Mesendoderm (in vitro differentiated cells): Measurements from ENCODE around the gene CAMKMT. TPM values are rescaled to one million over a fixed set of nuclear protein-coding genes. Genes with fewer than 3 reads are reported as not detected.

Experiments
- DNase-seq: peaks from one replicate; pipeline ENCODE4 v3.0.0; 2013
- H2AK5ac ChIP-seq: 2 replicates; pipeline ENCODE4 v1.6.1; 2013; ENCODE audit warnings: low read length, inconsistent platforms
- H2BK120ac ChIP-seq: 2 replicates; pipeline ENCODE4 v1.6.1; 2013; ENCODE audit warnings: low read depth, mild to moderate bottlenecking, low read length, moderate library complexity, mixed read lengths
- H2BK15ac ChIP-seq: replicated peaks from 2 replicates; pipeline ENCODE4 v1.6.1; 2013; ENCODE audit warnings: low read depth, mild to moderate bottlenecking, moderate library complexity
- H2BK5ac ChIP-seq: 2 replicates; pipeline ENCODE4 v1.6.1; 2013; ENCODE audit warnings: low read length, inconsistent platforms
- H3K18ac ChIP-seq: 2 replicates; pipeline ENCODE4 v1.6.1; 2013; ENCODE audit warnings: mild to moderate bottlenecking, low read length, mixed read lengths
- H3K23ac ChIP-seq: one replicate; pipeline ENCODE4 v1.6.1; 2013; ENCODE audit warnings: low read length
- H3K27ac ChIP-seq: 2 replicates; pipeline ENCODE4 v1.5.1; 2013; ENCODE audit warnings: low read depth, mild to moderate bottlenecking, inconsistent platforms, low read length, moderate library complexity
- H3K27me3 ChIP-seq: 2 replicates; pipeline ENCODE4 v1.6.1; 2013; ENCODE audit warnings: low read length, control low read depth, mild to moderate bottlenecking, inconsistent platforms; ENCODE audit not compliant: insufficient read depth, poor library complexity
- H3K36me3 ChIP-seq: 2 replicates; pipeline ENCODE4 v1.6.1; 2013; ENCODE audit warnings: low read length, inconsistent platforms; ENCODE audit not compliant: control insufficient read depth, insufficient read depth
- H3K4ac ChIP-seq: one replicate; pipeline ENCODE4 v1.6.1; 2013; ENCODE audit warnings: low read depth, mild to moderate bottlenecking, low read length, moderate library complexity
- H3K4me1 ChIP-seq: 2 replicates; pipeline ENCODE4 v1.6.1; 2013; ENCODE audit warnings: low read depth, low read length, inconsistent platforms; ENCODE audit not compliant: control insufficient read depth
- H3K4me2 ChIP-seq: 2 replicates; pipeline ENCODE4 v1.6.1; 2013; ENCODE audit warnings: low read length
- H3K4me3 ChIP-seq: 2 replicates; pipeline ENCODE4 v1.5.1; 2013; ENCODE audit warnings: mild to moderate bottlenecking, low read length
- H3K56ac ChIP-seq: one replicate; pipeline ENCODE4 v1.6.1; 2013; ENCODE audit warnings: low read length
- H3K79me1 ChIP-seq: 2 replicates; pipeline ENCODE4 v1.6.1; 2013; ENCODE audit warnings: low read length, inconsistent platforms
- H3K79me2 ChIP-seq: 2 replicates; pipeline ENCODE4 v1.6.1; 2013; ENCODE audit warnings: mild to moderate bottlenecking, low read length; ENCODE audit not compliant: control insufficient read depth, insufficient read depth
- H3K9ac ChIP-seq: 2 replicates; pipeline ENCODE4 v1.6.1; 2013; ENCODE audit warnings: low read length, inconsistent platforms
- H4K5ac ChIP-seq: one replicate; pipeline ENCODE4 v1.6.1; 2013; ENCODE audit warnings: low read length
- H4K8ac ChIP-seq: one replicate; pipeline ENCODE4 v1.6.1; 2013; ENCODE audit warnings: low read depth, mild to moderate bottlenecking, control low read depth, low read length, moderate library complexity
- WGBS: extraction: QIAGEN DNeasy Blood & Tissue Kit; methylation state at CpG from one replicate; pipeline ENCODE4 v1.1.7; 2013; ENCODE audit warnings: low lambda C conversion rate, missing lambda C conversion rate; ENCODE audit not compliant: insufficient coverage; ENCODE audit errors: extremely low coverage; 5-methylcytosine and 5-hydroxymethylcytosine counted together
- polyA plus RNA-seq, 2 experiments: library from polyadenylated mRNA; stranded (reverse); fragments of 200-250 nt; gene quantifications; one replicate each; pipeline ENCODE4 v1.2.3, GENCODE V29; 2013

The CAMKMT gene
- 14.4 TPM for polyA plus RNA-seq (2013, experiment 1 of 2)
- polyA plus RNA-seq (2013, experiment 2 of 2), result 14.3 TPM

GRCh38 chr2:44361330-44362206 lies at the start of gene CAMKMT, which contains the start of gene PREPL:
TSS of gene CAMKMT (plus strand) at chr2:44361947.
TSS of gene PREPL (minus strand) at chr2:44361494. CDS start at chr2:44346342, 15,152 bp downstream.
- WGBS, result no CpG with 5 or more reads among the region's 57 CpGs
- Histone ChIP-seq H2BK15ac (no peak within 1 kb of the TSS), H3K27ac (peak within 1 kb of the TSS; percentile 30), H2AK5ac (no peak within 1 kb of the TSS), H3K18ac (peak within 1 kb of the TSS; percentile 55), H3K23ac (peak within 1 kb of the TSS; percentile 54), H3K27me3 (no peaks in the 10 kb centered on the region), H2BK120ac (no peak within 1 kb of the TSS), H3K4me2 (peak within 1 kb of the TSS; percentile 94), H4K5ac (no peak within 1 kb of the TSS), H3K4me3 (peak within 1 kb of the TSS; percentile 92), H3K9ac (peak within 1 kb of the TSS; percentile 86), H3K4ac (no peak within 1 kb of the TSS), H3K79me1 (peaks cover 8% of the 10 kb centered on the region), H3K4me1 (peaks cover 2% of the 10 kb centered on the region), H3K36me3 (no peaks in the 10 kb centered on the region), H4K8ac (no peak within 1 kb of the TSS), H3K79me2 (peaks cover 4% of the 10 kb centered on the region), H3K56ac (peak within 1 kb of the TSS; percentile 92), H2BK5ac (peak within 1 kb of the TSS; percentile 87)
- peak; percentile 99 for DNase-seq

GRCh38 chr2:44314362-44314761 lies 47.4 kb upstream of the CAMKMT start:
- no peak overlapping the region for H2BK5ac ChIP-seq
- H3K4me1 ChIP-seq, result no peaks in the 10 kb centered on the region
- H4K5ac ChIP-seq, result no peak overlapping the region
- no peak overlapping the region for H3K27ac ChIP-seq
- no peak overlapping the region for H2BK15ac ChIP-seq
- H3K18ac ChIP-seq, result no peak overlapping the region
- H3K4me2 ChIP-seq, result no peak overlapping the region
- H2BK120ac ChIP-seq, result no peak overlapping the region
- no peak overlapping the region for H3K23ac ChIP-seq
- H3K56ac ChIP-seq, result no peak overlapping the region
- H3K4me3 ChIP-seq, result no peak overlapping the region
- H2AK5ac ChIP-seq, result no peak overlapping the region
- H3K36me3 ChIP-seq, result no peaks in the 10 kb centered on the region
- no peak overlapping the region for H3K9ac ChIP-seq
- no peaks in the 10 kb centered on the region for H3K79me1 ChIP-seq
- H4K8ac ChIP-seq, result no peak overlapping the region
- DNase-seq, result no peak
- H3K4ac ChIP-seq, result no peak overlapping the region
- no peaks in the 10 kb centered on the region for H3K79me2 ChIP-seq
- H3K27me3 ChIP-seq, result no peaks in the 10 kb centered on the region

GRCh38 chr2:44315945-44316344 lies 45.8 kb upstream of the CAMKMT start:
- Histone ChIP-seq H3K27me3 (no peaks in the 10 kb centered on the region), H3K4me1 (no peaks in the 10 kb centered on the region), H4K8ac (no peak overlapping the region), H3K56ac (no peak overlapping the region), H2BK5ac (no peak overlapping the region), H3K79me1 (no peaks in the 10 kb centered on the region), H2BK120ac (no peak overlapping the region), H3K36me3 (no peaks in the 10 kb centered on the region), H3K79me2 (no peaks in the 10 kb centered on the region), H3K27ac (no peak overlapping the region), H3K4me3 (no peak overlapping the region), H3K4ac (no peak overlapping the region), H2BK15ac (no peak overlapping the region), H3K9ac (no peak overlapping the region), H2AK5ac (no peak overlapping the region), H3K4me2 (no peak overlapping the region), H3K18ac (no peak overlapping the region), H3K23ac (no peak overlapping the region), H4K5ac (no peak overlapping the region)
- no peak for DNase-seq

- H3K36me3 ChIP-seq, result no peaks in the 10 kb centered on the region
- no CpG with 5 or more reads among the region's 1 CpG for WGBS
- DNase-seq, result no peak
- H3K18ac ChIP-seq, result no peak overlapping the region
- no peak overlapping the region for H2AK5ac ChIP-seq
- no peak overlapping the region for H2BK15ac ChIP-seq
- H3K9ac ChIP-seq, result no peak overlapping the region
- H3K27ac ChIP-seq, result no peak overlapping the region
- no peaks in the 10 kb centered on the region for H3K79me2 ChIP-seq
- H3K4me3 ChIP-seq, result no peak overlapping the region
- H3K56ac ChIP-seq, result no peak overlapping the region
- H3K79me1 ChIP-seq, result no peaks in the 10 kb centered on the region
- peaks cover 3% of the 10 kb centered on the region for H3K4me1 ChIP-seq
- H3K23ac ChIP-seq, result no peak overlapping the region
- H3K4me2 ChIP-seq, result no peak overlapping the region
- no peak overlapping the region for H3K4ac ChIP-seq
- H2BK5ac ChIP-seq, result no peak overlapping the region
- H2BK120ac ChIP-seq, result no peak overlapping the region
- no peak overlapping the region for H4K8ac ChIP-seq
- no peak overlapping the region for H4K5ac ChIP-seq
- H3K27me3 ChIP-seq, result no peaks in the 10 kb centered on the region
These were observed 40.9 kb upstream of the CAMKMT start for GRCh38 chr2:44320832-44321231.

GRCh38 chr2:44321360-44321759 lies 40.4 kb upstream of the CAMKMT start:
- H2BK5ac ChIP-seq, result no peak overlapping the region
- no peak overlapping the region for H3K56ac ChIP-seq
- no peak overlapping the region for H3K9ac ChIP-seq
- no peak overlapping the region for H3K4me2 ChIP-seq
- no CpG with 5 or more reads among the region's 5 CpGs for WGBS
- no peaks in the 10 kb centered on the region for H3K79me2 ChIP-seq
- no peak overlapping the region for H3K23ac ChIP-seq
- no peak overlapping the region for H2BK120ac ChIP-seq
- H4K5ac ChIP-seq, result no peak overlapping the region
- no peak overlapping the region for H3K4ac ChIP-seq
- no peak overlapping the region for H3K4me3 ChIP-seq
- peaks cover 3% of the 10 kb centered on the region for H3K4me1 ChIP-seq
- no peak overlapping the region for H2AK5ac ChIP-seq
- DNase-seq, result no peak
- no peak overlapping the region for H3K27ac ChIP-seq
- no peaks in the 10 kb centered on the region for H3K36me3 ChIP-seq
- no peaks in the 10 kb centered on the region for H3K79me1 ChIP-seq
- H2BK15ac ChIP-seq, result no peak overlapping the region
- no peak overlapping the region for H4K8ac ChIP-seq
- no peak overlapping the region for H3K18ac ChIP-seq
- H3K27me3 ChIP-seq, result no peaks in the 10 kb centered on the region
